ENCODE data around the gene CDX1. TPM values are rescaled to one million over a fixed set of nuclear protein-coding genes. Genes with fewer than 3 reads are reported as not detected.

Gene CDX1
- total and polyA plus RNA-seq, 5 donors from 2014 or later: not detected

- H3K4me1 Mint-ChIP-seq: peaks cover 0 to 9% (median 4%) of the 10 kb centered on the region in 4 donors
- Histone ChIP-seq H3K27me3 (ENCODE audit: control insufficient read depth, insufficient read depth, low read length) (peaks cover 4% of the 10 kb centered on the region), H3K36me3 (ENCODE audit: control insufficient read depth, insufficient read depth, low read length) (no peaks in the 10 kb centered on the region), H3K9me3 (ENCODE audit: control insufficient read depth in 2 of 2, low read length in 2 of 2) (no peaks in the 10 kb centered on the region), H3K27ac (ENCODE audit: insufficient read depth, low read length, poor library complexity, severe bottlenecking) (no peak overlapping the region), H3K4me1 (ENCODE audit: control insufficient read depth, insufficient read depth, low read length, poor library complexity, severe bottlenecking) (peaks cover 9% of the 10 kb centered on the region), H3K4me3 (ENCODE audit: low read depth, low read length) (no peak overlapping the region)
- peaks cover 0 to 2% (median 0%) of the 10 kb centered on the region in 7 donors for H3K9me3 Mint-ChIP-seq
- no peak overlapping the region for H3K27ac Mint-ChIP-seq
- ATAC-seq (ENCODE audit: low read depth in 2 of 2): no peak
- H3K27me3 Mint-ChIP-seq: peaks cover 43% of the 10 kb centered on the region
- no peak overlapping the region for H3K4me3 Mint-ChIP-seq
- no peak for DNase-seq
- no peaks in the 10 kb centered on the region for H3K36me3 Mint-ChIP-seq
Measured at GRCh38 chr5:150152636-150153462, 13.7 kb upstream of the CDX1 start.

GRCh38 chr5:150153483-150153882, 13.1 kb upstream of the CDX1 start:
- no peaks in the 10 kb centered on the region for H3K36me3 ChIP-seq (ENCODE audit: control insufficient read depth, insufficient read depth, low read length)
- H3K27me3 ChIP-seq (ENCODE audit: control insufficient read depth, insufficient read depth, low read length): peaks cover 4% of the 10 kb centered on the region
- H3K4me3 Mint-ChIP-seq: no peak overlapping the region
- no peaks in the 10 kb centered on the region for H3K9me3 ChIP-seq (ENCODE audit: control insufficient read depth in 2 of 2, low read length in 2 of 2)
- no peak overlapping the region for H3K4me3 ChIP-seq (ENCODE audit: low read depth, low read length)
- no peak overlapping the region for H3K27ac ChIP-seq (ENCODE audit: insufficient read depth, low read length, poor library complexity, severe bottlenecking)
- H3K4me1 Mint-ChIP-seq: peaks cover 0 to 9% (median 4%) of the 10 kb centered on the region in 4 donors
- DNase-seq: no peak
- no peaks in the 10 kb centered on the region for H3K36me3 Mint-ChIP-seq
- no peak overlapping the region for H3K27ac Mint-ChIP-seq
- ATAC-seq (ENCODE audit: low read depth in 2 of 2): no peak
- peaks cover 9% of the 10 kb centered on the region for H3K4me1 ChIP-seq (ENCODE audit: control insufficient read depth, insufficient read depth, low read length, poor library complexity, severe bottlenecking)
- peaks cover 40% of the 10 kb centered on the region for H3K27me3 Mint-ChIP-seq
- peaks cover 0 to 2% (median 0%) of the 10 kb centered on the region in 7 donors for H3K9me3 Mint-ChIP-seq

GRCh38 chr5:150153957-150154617, 12.5 kb upstream of the CDX1 start:
- Histone ChIP-seq H3K27ac (ENCODE audit: insufficient read depth, low read length, poor library complexity, severe bottlenecking) (no peak overlapping the region), H3K4me1 (ENCODE audit: control insufficient read depth, insufficient read depth, low read length, poor library complexity, severe bottlenecking) (peaks cover 9% of the 10 kb centered on the region), H3K36me3 (ENCODE audit: control insufficient read depth, insufficient read depth, low read length) (no peaks in the 10 kb centered on the region), H3K9me3 (ENCODE audit: control insufficient read depth in 2 of 2, low read length in 2 of 2) (no peaks in the 10 kb centered on the region), H3K4me3 (ENCODE audit: low read depth, low read length) (no peak overlapping the region), H3K27me3 (ENCODE audit: control insufficient read depth, insufficient read depth, low read length) (peaks cover 4% of the 10 kb centered on the region)
- DNase-seq (peak in 1 of 3 donors; percentile 22), ATAC-seq (ENCODE audit: low read depth in 2 of 2) (no peak)
- Mint-ChIP-seq H3K27ac (no peak overlapping the region), H3K9me3 (peaks cover 0 to 2% (median 0%) of the 10 kb centered on the region in 7 donors), H3K4me1 (peaks cover 0 to 9% (median 4%) of the 10 kb centered on the region in 4 donors), H3K4me3 (peak overlapping the region in 1 of 4 donors; percentile 40), H3K27me3 (peaks cover 35% of the 10 kb centered on the region), H3K36me3 (no peaks in the 10 kb centered on the region)

- H3K27ac ChIP-seq (ENCODE audit: insufficient read depth, low read length, poor library complexity, severe bottlenecking): no peak overlapping the region
- no peak for ATAC-seq (ENCODE audit: low read depth in 2 of 2)
- peaks cover 9% of the 10 kb centered on the region for H3K4me1 ChIP-seq (ENCODE audit: control insufficient read depth, insufficient read depth, low read length, poor library complexity, severe bottlenecking)
- peaks cover 0 to 2% (median 0%) of the 10 kb centered on the region in 7 donors for H3K9me3 Mint-ChIP-seq
- no peak overlapping the region for H3K4me3 ChIP-seq (ENCODE audit: low read depth, low read length)
- no peaks in the 10 kb centered on the region for H3K9me3 ChIP-seq (ENCODE audit: control insufficient read depth in 2 of 2, low read length in 2 of 2)
- H3K27ac Mint-ChIP-seq: no peak overlapping the region
- peaks cover 0 to 9% (median 4%) of the 10 kb centered on the region in 4 donors for H3K4me1 Mint-ChIP-seq
- H3K36me3 ChIP-seq (ENCODE audit: control insufficient read depth, insufficient read depth, low read length): no peaks in the 10 kb centered on the region
- no peaks in the 10 kb centered on the region for H3K36me3 Mint-ChIP-seq
- H3K27me3 Mint-ChIP-seq: peaks cover 35% of the 10 kb centered on the region
- peak overlapping the region in 2 of 4 donors; percentile 40 to 47 for H3K4me3 Mint-ChIP-seq
- no peak for DNase-seq
- peaks cover 4% of the 10 kb centered on the region for H3K27me3 ChIP-seq (ENCODE audit: control insufficient read depth, insufficient read depth, low read length)
Measured at GRCh38 chr5:150154618-150155128, 11.9 kb upstream of the CDX1 start.

- peaks cover 0 to 2% (median 0%) of the 10 kb centered on the region in 7 donors for H3K9me3 Mint-ChIP-seq
- peak within 1 kb of the TSS in 3 of 4 donors; percentile 74 to 84 (median 80) for H3K4me3 Mint-ChIP-seq
- H3K4me1 ChIP-seq (ENCODE audit: control insufficient read depth, insufficient read depth, low read length, poor library complexity, severe bottlenecking): peaks cover 9% of the 10 kb centered on the region
- H3K27me3 ChIP-seq (ENCODE audit: control insufficient read depth, insufficient read depth, low read length): peaks cover 4% of the 10 kb centered on the region
- peaks cover 0 to 9% (median 4%) of the 10 kb centered on the region in 4 donors for H3K4me1 Mint-ChIP-seq
- H3K27ac Mint-ChIP-seq: peak within 1 kb of the TSS in 2 of 3 donors; percentile 48 to 75
- H3K4me3 ChIP-seq (ENCODE audit: low read depth, low read length): no peak within 1 kb of the TSS
- H3K27me3 Mint-ChIP-seq: peaks cover 35% of the 10 kb centered on the region
- H3K36me3 ChIP-seq (ENCODE audit: control insufficient read depth, insufficient read depth, low read length): no peaks in the 10 kb centered on the region
- DNase-seq (peak in 2 of 3 donors; percentile 4 to 25), ATAC-seq (ENCODE audit: low read depth in 2 of 2) (peak; percentile 38 to 48)
- H3K36me3 Mint-ChIP-seq: no peaks in the 10 kb centered on the region
- no peak within 1 kb of the TSS for H3K27ac ChIP-seq (ENCODE audit: insufficient read depth, low read length, poor library complexity, severe bottlenecking)
- H3K9me3 ChIP-seq (ENCODE audit: control insufficient read depth in 2 of 2, low read length in 2 of 2): no peaks in the 10 kb centered on the region
Measured at GRCh38 chr5:150155258-150156026, 11.1 kb upstream of the CDX1 start, which contains the start of gene PDGFRB. Gene PDGFRB, minus strand, starts transcription at chr5:150155845. Its CDS starts 18,798 bp downstream, at chr5:150137047.

- peaks cover 0 to 2% (median 0%) of the 10 kb centered on the region in 7 donors for H3K9me3 Mint-ChIP-seq
- peak overlapping the region in 3 of 4 donors; percentile 74 to 84 (median 80) for H3K4me3 Mint-ChIP-seq
- Histone ChIP-seq H3K9me3 (ENCODE audit: control insufficient read depth in 2 of 2, low read length in 2 of 2) (no peaks in the 10 kb centered on the region), H3K27me3 (ENCODE audit: control insufficient read depth, insufficient read depth, low read length) (peaks cover 4% of the 10 kb centered on the region), H3K36me3 (ENCODE audit: control insufficient read depth, insufficient read depth, low read length) (no peaks in the 10 kb centered on the region), H3K4me3 (ENCODE audit: low read depth, low read length) (no peak overlapping the region), H3K27ac (ENCODE audit: insufficient read depth, low read length, poor library complexity, severe bottlenecking) (no peak overlapping the region), H3K4me1 (ENCODE audit: control insufficient read depth, insufficient read depth, low read length, poor library complexity, severe bottlenecking) (peaks cover 9% of the 10 kb centered on the region)
- H3K27me3 Mint-ChIP-seq: peaks cover 35% of the 10 kb centered on the region
- no peak for DNase-seq
- no peaks in the 10 kb centered on the region for H3K36me3 Mint-ChIP-seq
- ATAC-seq (ENCODE audit: low read depth in 2 of 2): no peak
- H3K27ac Mint-ChIP-seq: peak overlapping the region in 2 of 3 donors; percentile 48 to 75
- H3K4me1 Mint-ChIP-seq: peaks cover 0 to 9% (median 4%) of the 10 kb centered on the region in 4 donors
Measured at GRCh38 chr5:150156027-150156368, 10.6 kb upstream of the CDX1 start.

GRCh38 chr5:150156540-150156939, 10.0 kb upstream of the CDX1 start:
- no peak for ATAC-seq (ENCODE audit: low read depth in 2 of 2)
- peaks cover 0 to 2% (median 0%) of the 10 kb centered on the region in 7 donors for H3K9me3 Mint-ChIP-seq
- H3K36me3 ChIP-seq (ENCODE audit: control insufficient read depth, insufficient read depth, low read length): no peaks in the 10 kb centered on the region
- H3K4me1 ChIP-seq (ENCODE audit: control insufficient read depth, insufficient read depth, low read length, poor library complexity, severe bottlenecking): peaks cover 9% of the 10 kb centered on the region
- no peak overlapping the region for H3K4me3 ChIP-seq (ENCODE audit: low read depth, low read length)
- H3K4me3 Mint-ChIP-seq: no peak overlapping the region
- peaks cover 4% of the 10 kb centered on the region for H3K27me3 ChIP-seq (ENCODE audit: control insufficient read depth, insufficient read depth, low read length)
- H3K36me3 Mint-ChIP-seq: no peaks in the 10 kb centered on the region
- no peak for DNase-seq
- peaks cover 0 to 9% (median 4%) of the 10 kb centered on the region in 4 donors for H3K4me1 Mint-ChIP-seq
- H3K27me3 Mint-ChIP-seq: peaks cover 35% of the 10 kb centered on the region
- no peaks in the 10 kb centered on the region for H3K9me3 ChIP-seq (ENCODE audit: control insufficient read depth in 2 of 2, low read length in 2 of 2)
- no peak overlapping the region for H3K27ac ChIP-seq (ENCODE audit: insufficient read depth, low read length, poor library complexity, severe bottlenecking)
- H3K27ac Mint-ChIP-seq: no peak overlapping the region

Data from CD4-positive, CD25-positive, alpha-beta regulatory T cell (primary cell).